ENCODE data around the gene EGR2.
"Not testable (repeated sequence)": the region's sequence is repeated elsewhere in the genome, so short reads cannot be mapped to it uniquely, and the experiment has no call there.

- not testable (repeated sequence) for TF ChIP-seq ZNF274 (IDR thresholded peaks at IDR 0.05; ENCODE audit: low read depth, low read length); YY1 (IDR thresholded peaks at IDR 0.05; ENCODE audit: insufficient read depth, insufficient read length)
Observed at GRCh38 chr10:62784537-62784936, 31.6 kb downstream of the EGR2 start.

Measured in NT2/D1 (cell line).